ENCODE results near the gene ADCY7. TPM values are rescaled to one million over a fixed set of nuclear protein-coding genes. Genes with fewer than 3 reads are reported as not detected.

ADCY7 gene
- total RNA-seq, 2 donors from 2014 or later: 30.1 to 37.2 TPM

- no peak overlapping the region for H3K9ac ChIP-seq (ENCODE audit: extremely low read depth, low read length, poor library complexity, severe bottlenecking)
- no peak overlapping the region for H3K27ac ChIP-seq (ENCODE audit: low read depth, low read length)
- H3K27me3 ChIP-seq (ENCODE audit: control insufficient read depth, insufficient read depth, low read length, poor library complexity, severe bottlenecking): no peaks in the 10 kb centered on the region
- no peak for DNase-seq
- Mint-ChIP-seq H3K4me3 (no peak overlapping the region), H3K9me3 (peaks cover 7% of the 10 kb centered on the region), H3K27me3 (ENCODE audit: insufficient read depth) (no peaks in the 10 kb centered on the region), H3K27ac (no peak overlapping the region), H3K4me1 (peaks cover 8% of the 10 kb centered on the region), H3K36me3 (ENCODE audit: low read depth) (no peaks in the 10 kb centered on the region)
- H3K4me3 ChIP-seq (ENCODE audit: low read length): no peak overlapping the region
- peaks cover 5% of the 10 kb centered on the region for H3K4me1 ChIP-seq (ENCODE audit: control insufficient read depth, insufficient read depth, low read length)
- 67 to 91% methylated on average over 2 of the region's 2 CpGs for WGBS, 2 experiments (ENCODE audit: insufficient coverage in 1 of 2, insufficient read length in 1 of 2)
- TF ChIP-seq CTCF (conservative IDR thresholded peaks at IDR 0.05): no peak
- no peaks in the 10 kb centered on the region for H3K9me3 ChIP-seq (ENCODE audit: control insufficient read depth, low read length)
- no peaks in the 10 kb centered on the region for H3K36me3 ChIP-seq (ENCODE audit: control insufficient read depth, insufficient read depth, low read length)
Observed at GRCh38 chr16:50279504-50279865, 13.1 kb downstream of the ADCY7 start.

- H3K4me3 ChIP-seq (ENCODE audit: low read length): no peak overlapping the region
- no peak overlapping the region for H3K9ac ChIP-seq (ENCODE audit: extremely low read depth, low read length, poor library complexity, severe bottlenecking)
- Mint-ChIP-seq H3K27ac (no peak overlapping the region), H3K27me3 (ENCODE audit: insufficient read depth) (no peaks in the 10 kb centered on the region), H3K9me3 (peaks cover 7% of the 10 kb centered on the region), H3K4me3 (no peak overlapping the region), H3K36me3 (ENCODE audit: low read depth) (no peaks in the 10 kb centered on the region), H3K4me1 (peaks cover 8% of the 10 kb centered on the region)
- H3K4me1 ChIP-seq (ENCODE audit: control insufficient read depth, insufficient read depth, low read length): peaks cover 5% of the 10 kb centered on the region
- DNase-seq: no peak
- no peaks in the 10 kb centered on the region for H3K27me3 ChIP-seq (ENCODE audit: control insufficient read depth, insufficient read depth, low read length, poor library complexity, severe bottlenecking)
- no peaks in the 10 kb centered on the region for H3K36me3 ChIP-seq (ENCODE audit: control insufficient read depth, insufficient read depth, low read length)
- no peaks in the 10 kb centered on the region for H3K9me3 ChIP-seq (ENCODE audit: control insufficient read depth, low read length)
- no peak overlapping the region for H3K27ac ChIP-seq (ENCODE audit: low read depth, low read length)
- no peak for TF ChIP-seq CTCF (conservative IDR thresholded peaks at IDR 0.05)
- 88 to 95% methylated on average over 5 of the region's 5 CpGs for WGBS, 2 experiments (ENCODE audit: insufficient coverage in 1 of 2, insufficient read length in 1 of 2)
Observed at GRCh38 chr16:50280932-50281331, 14.6 kb downstream of the ADCY7 start.

- no peaks in the 10 kb centered on the region for H3K27me3 Mint-ChIP-seq (ENCODE audit: insufficient read depth)
- 92 to 94% methylated on average over 17 to 21 of the region's 21 CpGs for WGBS, 2 experiments (ENCODE audit: insufficient coverage in 1 of 2, insufficient read length in 1 of 2)
- H3K4me1 ChIP-seq (ENCODE audit: control insufficient read depth, insufficient read depth, low read length): peaks cover 5% of the 10 kb centered on the region
- H3K36me3 Mint-ChIP-seq (ENCODE audit: low read depth): peaks cover 2% of the 10 kb centered on the region
- H3K27ac ChIP-seq (ENCODE audit: low read depth, low read length): no peak overlapping the region
- peaks cover 11% of the 10 kb centered on the region for H3K9me3 Mint-ChIP-seq
- H3K9me3 ChIP-seq (ENCODE audit: control insufficient read depth, low read length): peaks cover 4% of the 10 kb centered on the region
- peaks cover 8% of the 10 kb centered on the region for H3K4me1 Mint-ChIP-seq
- no peak overlapping the region for H3K27ac Mint-ChIP-seq
- H3K36me3 ChIP-seq (ENCODE audit: control insufficient read depth, insufficient read depth, low read length): no peaks in the 10 kb centered on the region
- DNase-seq: no peak
- H3K27me3 ChIP-seq (ENCODE audit: control insufficient read depth, insufficient read depth, low read length, poor library complexity, severe bottlenecking): no peaks in the 10 kb centered on the region
- H3K4me3 Mint-ChIP-seq: no peak overlapping the region
- H3K9ac ChIP-seq (ENCODE audit: extremely low read depth, low read length, poor library complexity, severe bottlenecking): no peak overlapping the region
- no peak for TF ChIP-seq CTCF (conservative IDR thresholded peaks at IDR 0.05)
- no peak overlapping the region for H3K4me3 ChIP-seq (ENCODE audit: low read length)
Observed at GRCh38 chr16:50281391-50282009, 15.1 kb downstream of the ADCY7 start.
